Tibial nerve (tissue), 4 donors: Measurements from ENCODE around the gene RCC2. TPM values are rescaled to one million over a fixed set of nuclear protein-coding genes. Genes with fewer than 3 reads are reported as not detected.
"Not testable (repeated sequence)": the region's sequence is repeated elsewhere in the genome, so short reads cannot be mapped to it uniquely, and the experiment has no call there.

ENCODE experiments used
- DNase-seq, 2 donors: peaks; one replicate each; pipeline ENCODE4 v3.0.0-alpha.2; 2019; ENCODE audit warnings: low spot score in 2 of 2
- H3K27ac ChIP-seq, 4 donors: fragments of 200-600 bp; sonication (generic) in 3 of 4; one replicate each; pipeline ENCODE4 v1.5.1; 2017 to 2019; ENCODE audit warnings: mild to moderate bottlenecking in 1 of 4
- H3K27me3 ChIP-seq, 2 donors: fragments of 200-600 bp; sonication (generic) in 1 of 2; one replicate each; pipeline versions ENCODE4 v1.5.1 to v1.6.0; 2017 to 2019
- H3K36me3 ChIP-seq, 3 donors: fragments of 200-600 bp; sonication (generic); one replicate each; pipeline ENCODE4 v1.5.1; 2018 to 2019
- H3K4me1 ChIP-seq, 4 donors: fragments of 200-600 bp; sonication (generic) in 3 of 4; one replicate each; pipeline ENCODE4 v1.5.1; 2017 to 2019
- H3K4me3 ChIP-seq, 4 donors: fragments of 200-600 bp; sonication (generic) in 3 of 4; one replicate each; pipeline ENCODE4 v1.5.1; 2017 to 2019; ENCODE audit warnings: mild to moderate bottlenecking in 1 of 4, moderate library complexity in 1 of 4
- H3K9me3 ChIP-seq, 4 donors: fragments of 200-600 bp; sonication (generic) in 3 of 4; one replicate each; pipeline ENCODE4 v1.5.1; 2017 to 2019
- CTCF ChIP-seq, 5 experiments: fragments of 200-600 bp in 3 of 5; fragments of 450-650 bp in 2 of 5; sonication (generic) in 3 of 5; IDR thresholded peaks; one replicate each; pipeline ENCODE4 v1.5.1; 2016 to 2019; ENCODE audit warnings: antibody characterized with exemption in 5 of 5, mild to moderate bottlenecking in 3 of 5, moderate library complexity in 2 of 5
- EP300 ChIP-seq, 2 donors: sonication (generic); formaldehyde crosslinking; IDR thresholded peaks; one replicate each; pipeline ENCODE4 v1.6.1; 2017; ENCODE audit warnings: antibody characterized with exemption in 2 of 2, mild to moderate bottlenecking in 1 of 2
- POLR2A ChIP-seq, 2 donors: fragments of 450-650 bp; IDR thresholded peaks; one replicate each; pipeline ENCODE4 v1.6.1; 2017; ENCODE audit warnings: antibody characterized with exemption in 2 of 2, mild to moderate bottlenecking in 2 of 2, moderate library complexity in 2 of 2
- WGBS, 2 donors: methylation state at CpG; one replicate each; pipeline ENCODE4 v1.1.5; 2018; 5-methylcytosine and 5-hydroxymethylcytosine counted together
- total RNA-seq, 4 donors: library from RNA; depleted of rRNA; stranded (reverse); fragments of >200 nt; gene quantifications; one replicate each; pipeline ENCODE4 v1.1.0, GENCODE V29; 2016

RCC2 gene
- total RNA-seq, 4 donors from 2014 or later = 27.1 to 44.1 (median 30.1) TPM

GRCh38 chr1:17409391-17409811, 30.1 kb downstream of the RCC2 start:
- TF ChIP-seq EP300 (IDR thresholded peaks at IDR 0.05) (no peak), POLR2A (IDR thresholded peaks at IDR 0.05) (no peak), CTCF (IDR thresholded peaks at IDR 0.05) (no peak)
- no peaks in the 10 kb centered on the region for H3K4me1 ChIP-seq

GRCh38 chr1:17407786-17408514, 31.5 kb downstream of the RCC2 start:
- H3K27ac ChIP-seq, H3K27me3 ChIP-seq, H3K4me1 ChIP-seq, H3K9me3 ChIP-seq, DNase-seq, H3K4me3 ChIP-seq: not testable (repeated sequence)
- H3K36me3 ChIP-seq = peaks cover 0 to 60% (median 24%) of the 10 kb centered on the region in 3 donors
- WGBS, 2 donors = 93 to 94% methylated on average over 30 of the region's 30 CpGs

More at GRCh38 chr1:17409391-17409811, 30.1 kb downstream of the RCC2 start:
- WGBS, 2 donors = 90 to 95% methylated on average over 5 to 10 of the region's 10 CpGs
- peaks cover 0 to 75% (median 26%) of the 10 kb centered on the region in 3 donors for H3K36me3 ChIP-seq
- no peak for DNase-seq
- no peaks in the 10 kb centered on the region for H3K9me3 ChIP-seq
- H3K27me3 ChIP-seq = no peaks in the 10 kb centered on the region
- no peak overlapping the region for H3K4me3 ChIP-seq
- H3K27ac ChIP-seq = no peak overlapping the region

- not testable (repeated sequence) for H3K4me3 ChIP-seq, DNase-seq, H3K9me3 ChIP-seq, H3K4me1 ChIP-seq, H3K27ac ChIP-seq, H3K27me3 ChIP-seq
- H3K36me3 ChIP-seq = peaks cover 0 to 50% (median 21%) of the 10 kb centered on the region in 3 donors
- WGBS, 2 donors = 79 to 84% methylated on average over 16 of the region's 16 CpGs
Measured at GRCh38 chr1:17406760-17407475, 32.6 kb downstream of the RCC2 start.

GRCh38 chr1:17405898-17406759, 33.3 kb downstream of the RCC2 start:
- H3K9me3 ChIP-seq = no peaks in the 10 kb centered on the region
- peak; percentile 39 to 47 for DNase-seq
- H3K4me1 ChIP-seq = no peaks in the 10 kb centered on the region
- H3K4me3 ChIP-seq = no peak overlapping the region
- peaks cover 0 to 42% (median 19%) of the 10 kb centered on the region in 3 donors for H3K36me3 ChIP-seq
- WGBS, 2 donors = 42 to 45% methylated on average over 14 of the region's 15 CpGs
- TF ChIP-seq CTCF (IDR thresholded peaks at IDR 0.05) = peak; percentile 54 to 73 (median 63)
- no peak for TF ChIP-seq EP300 (IDR thresholded peaks at IDR 0.05)
- TF ChIP-seq POLR2A (IDR thresholded peaks at IDR 0.05) = no peak
- H3K27me3 ChIP-seq = no peaks in the 10 kb centered on the region
- H3K27ac ChIP-seq = no peak overlapping the region

- H3K9me3 ChIP-seq = no peaks in the 10 kb centered on the region
- no peak overlapping the region for H3K4me3 ChIP-seq
- H3K36me3 ChIP-seq = peaks cover 0 to 29% (median 12%) of the 10 kb centered on the region in 3 donors
- WGBS, 2 donors = 36 to 66% methylated on average over 6 of the region's 6 CpGs
- TF ChIP-seq EP300 (IDR thresholded peaks at IDR 0.05) = no peak
- no peak for TF ChIP-seq CTCF (IDR thresholded peaks at IDR 0.05)
- no peak for TF ChIP-seq POLR2A (IDR thresholded peaks at IDR 0.05)
- no peaks in the 10 kb centered on the region for H3K27me3 ChIP-seq
- DNase-seq = no peak
- H3K27ac ChIP-seq = no peak overlapping the region
- H3K4me1 ChIP-seq = no peaks in the 10 kb centered on the region
Measured at GRCh38 chr1:17404820-17405219, 34.7 kb downstream of the RCC2 start.
